Measurements from ENCODE around the gene ODAPH.

DNA sequence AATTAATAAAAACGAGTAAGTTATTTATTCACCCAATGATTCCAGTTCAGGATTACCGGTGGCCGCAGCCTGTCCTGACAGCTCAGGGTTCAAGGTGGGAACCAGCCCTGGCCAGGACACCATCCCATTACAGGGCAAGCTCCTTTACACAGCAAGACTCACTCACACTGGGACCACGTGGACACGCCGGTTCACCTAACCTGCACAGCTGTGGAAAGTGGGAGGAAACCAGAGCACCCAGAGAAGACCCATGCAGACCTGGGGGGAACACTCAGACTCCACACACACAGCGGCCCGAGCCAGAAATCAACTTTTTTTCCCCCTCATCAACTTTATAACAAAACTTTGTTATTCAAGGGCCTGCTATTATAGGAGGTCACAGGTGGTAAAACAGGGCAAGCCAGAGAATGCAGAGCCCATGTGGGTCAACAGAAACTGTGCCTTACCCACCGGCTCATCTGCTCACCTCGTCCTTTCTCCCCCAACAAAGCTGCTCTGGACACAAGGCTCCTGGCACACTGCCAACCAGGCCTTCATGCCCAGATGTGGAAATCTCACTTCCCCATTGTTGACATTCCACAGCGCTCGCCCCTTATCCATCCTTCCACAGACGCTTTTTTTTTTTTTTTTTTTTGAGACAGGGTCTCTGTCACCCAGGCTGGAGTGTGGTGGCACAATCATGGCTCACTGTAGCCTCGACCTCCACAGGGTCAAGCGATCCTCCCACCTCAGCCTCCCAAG is 8.0 kb upstream of the ODAPH start:
- TF ChIP-seq GABPA (IDR thresholded peaks at IDR 0.05; ENCODE audit: low read depth) = no peak
- no peak for TF ChIP-seq RCOR1 (IDR thresholded peaks at IDR 0.05; ENCODE audit: low read length)
- TF ChIP-seq YY1 (IDR thresholded peaks at IDR 0.05; ENCODE audit: low read depth) = no peak
- TF ChIP-seq, protein P1, sequence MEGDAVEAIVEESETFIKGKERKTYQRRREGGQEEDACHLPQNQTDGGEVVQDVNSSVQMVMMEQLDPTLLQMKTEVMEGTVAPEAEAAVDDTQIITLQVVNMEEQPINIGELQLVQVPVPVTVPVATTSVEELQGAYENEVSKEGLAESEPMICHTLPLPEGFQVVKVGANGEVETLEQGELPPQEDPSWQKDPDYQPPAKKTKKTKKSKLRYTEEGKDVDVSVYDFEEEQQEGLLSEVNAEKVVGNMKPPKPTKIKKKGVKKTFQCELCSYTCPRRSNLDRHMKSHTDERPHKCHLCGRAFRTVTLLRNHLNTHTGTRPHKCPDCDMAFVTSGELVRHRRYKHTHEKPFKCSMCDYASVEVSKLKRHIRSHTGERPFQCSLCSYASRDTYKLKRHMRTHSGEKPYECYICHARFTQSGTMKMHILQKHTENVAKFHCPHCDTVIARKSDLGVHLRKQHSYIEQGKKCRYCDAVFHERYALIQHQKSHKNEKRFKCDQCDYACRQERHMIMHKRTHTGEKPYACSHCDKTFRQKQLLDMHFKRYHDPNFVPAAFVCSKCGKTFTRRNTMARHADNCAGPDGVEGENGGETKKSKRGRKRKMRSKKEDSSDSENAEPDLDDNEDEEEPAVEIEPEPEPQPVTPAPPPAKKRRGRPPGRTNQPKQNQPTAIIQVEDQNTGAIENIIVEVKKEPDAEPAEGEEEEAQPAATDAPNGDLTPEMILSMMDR (IDR thresholded peaks at IDR 0.05) = no peak
- no peak for TF ChIP-seq NRF1 (IDR thresholded peaks at IDR 0.05; ENCODE audit: low read depth, low read length)
- TF ChIP-seq, protein P2, sequence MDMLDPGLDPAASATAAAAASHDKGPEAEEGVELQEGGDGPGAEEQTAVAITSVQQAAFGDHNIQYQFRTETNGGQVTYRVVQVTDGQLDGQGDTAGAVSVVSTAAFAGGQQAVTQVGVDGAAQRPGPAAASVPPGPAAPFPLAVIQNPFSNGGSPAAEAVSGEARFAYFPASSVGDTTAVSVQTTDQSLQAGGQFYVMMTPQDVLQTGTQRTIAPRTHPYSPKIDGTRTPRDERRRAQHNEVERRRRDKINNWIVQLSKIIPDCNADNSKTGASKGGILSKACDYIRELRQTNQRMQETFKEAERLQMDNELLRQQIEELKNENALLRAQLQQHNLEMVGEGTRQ (IDR thresholded peaks at IDR 0.05; ENCODE audit: borderline replicate concordance, low read depth, low read length) = no peak
- TF ChIP-seq RAD21 (IDR thresholded peaks at IDR 0.05; ENCODE audit: low read length) = no peak
- peak in 1 of 2 experiments; percentile 27; a peak in 1 of 4 replicates for TF ChIP-seq EP300 (IDR thresholded peaks at IDR 0.05; ENCODE audit: borderline replicate concordance in 1 of 2, low read depth in 1 of 2, low read length in 1 of 2)
- no peak for TF ChIP-seq SIN3A (IDR thresholded peaks at IDR 0.05; ENCODE audit: borderline replicate concordance, low read depth, low read length)
